Progenitor cell of endocrine pancreas (in vitro differentiated cells): ENCODE data around the gene ADARB2. TPM values are rescaled to one million over a fixed set of nuclear protein-coding genes. Genes with fewer than 3 reads are reported as not detected.

Source experiments
- DNase-seq: peaks from one replicate; pipeline ENCODE4 v3.0.0; 2021; ENCODE audit warnings: low spot score; ENCODE audit not compliant: unreplicated experiment
- H3K27ac Mint-ChIP-seq: 2 replicates; pipeline ENCODE4 v1.8.0; 2021; ENCODE audit warnings: mild to moderate bottlenecking, moderate library complexity, mixed read lengths
- H3K27me3 Mint-ChIP-seq: 2 replicates; pipeline ENCODE4 v1.8.0; 2021; ENCODE audit warnings: mixed read lengths
- H3K36me3 Mint-ChIP-seq: 2 replicates; pipeline ENCODE4 v1.8.0; 2022; ENCODE audit warnings: mixed read lengths; ENCODE audit not compliant: insufficient read depth
- H3K4me1 Mint-ChIP-seq: 2 replicates; pipeline ENCODE4 v1.8.0; 2021; ENCODE audit warnings: low read depth, mixed read lengths
- H3K4me3 Mint-ChIP-seq: 2 replicates; pipeline ENCODE4 v1.8.0; 2021; ENCODE audit warnings: low read depth, mild to moderate bottlenecking, moderate library complexity, mixed read lengths
- H3K9me3 Mint-ChIP-seq: 2 replicates; pipeline ENCODE4 v1.8.0; 2021; ENCODE audit warnings: low read depth, mixed read lengths
- CTCF ChIP-seq: fragments of 200-600 bp; sonication (generic); IDR thresholded peaks from one replicate; pipeline ENCODE4 v1.5.0; 2021; ENCODE audit warnings: antibody characterized with exemption, mild to moderate bottlenecking; ENCODE audit not compliant: unreplicated experiment
- total RNA-seq: library from RNA; stranded (reverse); gene quantifications from 2 replicates; pipeline ENCODE4 v1.2.1, GENCODE V29; 2021

The ADARB2 gene
- total RNA-seq, 1 donor from 2014 or later: 1.3 TPM

GRCh38 chr10:1509011-1509530 is 228.3 kb downstream of the ADARB2 start:
- Mint-ChIP-seq H3K9me3 (peaks cover 4% of the 10 kb centered on the region), H3K27me3 (no peaks in the 10 kb centered on the region), H3K36me3 (no peaks in the 10 kb centered on the region), H3K27ac (no peak overlapping the region), H3K4me3 (no peak overlapping the region), H3K4me1 (no peaks in the 10 kb centered on the region)
- TF ChIP-seq CTCF: no peak
- no peak for DNase-seq

GRCh38 chr10:1508096-1508495 is 229.2 kb downstream of the ADARB2 start:
- H3K27me3 Mint-ChIP-seq: no peaks in the 10 kb centered on the region
- TF ChIP-seq CTCF: no peak
- H3K4me3 Mint-ChIP-seq: no peak overlapping the region
- H3K36me3 Mint-ChIP-seq: no peaks in the 10 kb centered on the region
- no peak for DNase-seq
- no peak overlapping the region for H3K27ac Mint-ChIP-seq
- no peaks in the 10 kb centered on the region for H3K4me1 Mint-ChIP-seq
- H3K9me3 Mint-ChIP-seq: peaks cover 4% of the 10 kb centered on the region

- no peaks in the 10 kb centered on the region for H3K27me3 Mint-ChIP-seq
- H3K9me3 Mint-ChIP-seq: peaks cover 4% of the 10 kb centered on the region
- no peaks in the 10 kb centered on the region for H3K4me1 Mint-ChIP-seq
- no peak for DNase-seq
- H3K4me3 Mint-ChIP-seq: no peak overlapping the region
- H3K27ac Mint-ChIP-seq: no peak overlapping the region
- no peak for TF ChIP-seq CTCF
- no peaks in the 10 kb centered on the region for H3K36me3 Mint-ChIP-seq
These were observed 229.9 kb downstream of the ADARB2 start for GRCh38 chr10:1507436-1507835.

- TF ChIP-seq CTCF: no peak
- H3K4me3 Mint-ChIP-seq: no peak overlapping the region
These were observed 232.4 kb downstream of the ADARB2 start for GRCh38 chr10:1504940-1505339.

GRCh38 chr10:1504286-1504685 is 233.0 kb downstream of the ADARB2 start:
- no peaks in the 10 kb centered on the region for H3K4me1 Mint-ChIP-seq
- DNase-seq: no peak
- H3K27ac Mint-ChIP-seq: no peak overlapping the region
- no peaks in the 10 kb centered on the region for H3K9me3 Mint-ChIP-seq
- no peaks in the 10 kb centered on the region for H3K27me3 Mint-ChIP-seq
- H3K36me3 Mint-ChIP-seq: no peaks in the 10 kb centered on the region
- H3K4me3 Mint-ChIP-seq: no peak overlapping the region
- TF ChIP-seq CTCF: no peak

More at GRCh38 chr10:1504940-1505339, 232.4 kb downstream of the ADARB2 start:
- DNase-seq: no peak
- Mint-ChIP-seq H3K4me1 (no peaks in the 10 kb centered on the region), H3K27ac (no peak overlapping the region), H3K9me3 (no peaks in the 10 kb centered on the region), H3K36me3 (no peaks in the 10 kb centered on the region), H3K27me3 (no peaks in the 10 kb centered on the region)
